Transverse colon (tissue), 3 donors: Measurements from ENCODE around the gene WDR86.

Source experiments
- CTCF ChIP-seq, 5 experiments: fragments of 200-600 bp in 3 of 5; fragments of 450-650 bp in 2 of 5; sonication (generic) in 3 of 5; IDR thresholded peaks; 1 replicate in 2 of 5; 2 replicates in 3 of 5; pipeline ENCODE4 v1.5.1; 2016 to 2017; ENCODE audit warnings: antibody characterized with exemption in 5 of 5, inconsistent platforms in 3 of 5, mild to moderate bottlenecking in 2 of 5, moderate library complexity in 1 of 5
- POLR2A ChIP-seq: fragments of 450-650 bp; IDR thresholded peaks from one replicate; pipeline ENCODE4 v1.6.1; 2016; ENCODE audit warnings: antibody characterized with exemption, mild to moderate bottlenecking, moderate library complexity

- TF ChIP-seq CTCF (IDR thresholded peaks at IDR 0.05) (no peak), POLR2A (no peak)
Measured at GRCh38 chr7:151428378-151429236, 18.8 kb upstream of the WDR86 start.
